NCI-H2029 (cell line): ENCODE measurements around the gene STMND1.

Source experiments
- DNase-seq: peaks from one replicate; lab custom pipeline; 2025; lab: John Stamatoyannopoulos, UW

Gene STMND1

DNA sequence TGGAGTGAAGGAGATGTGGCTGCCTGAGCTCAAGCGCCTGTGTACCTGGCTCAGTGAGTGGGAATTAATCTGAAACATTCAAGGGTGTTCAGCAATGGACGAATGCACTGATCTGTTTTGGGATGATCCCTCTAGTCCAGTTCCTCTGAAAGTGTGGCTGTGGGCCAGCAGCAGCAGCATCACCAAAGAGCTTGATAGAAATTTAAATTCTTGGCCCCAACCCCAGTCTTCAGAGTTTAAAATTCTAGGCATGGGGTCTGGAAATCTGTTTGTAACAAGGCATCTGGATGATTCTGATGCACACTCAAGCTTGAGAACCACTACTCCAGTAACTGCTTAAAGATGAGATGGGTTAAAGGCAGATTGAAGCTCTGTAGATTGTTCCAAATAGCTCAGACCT is 59.2 kb downstream of the STMND1 start:
- no peak for DNase-seq

- no peak for DNase-seq
Measured at GRCh38 chr6:17165383-17165782, 63.5 kb downstream of the STMND1 start.

DNA sequence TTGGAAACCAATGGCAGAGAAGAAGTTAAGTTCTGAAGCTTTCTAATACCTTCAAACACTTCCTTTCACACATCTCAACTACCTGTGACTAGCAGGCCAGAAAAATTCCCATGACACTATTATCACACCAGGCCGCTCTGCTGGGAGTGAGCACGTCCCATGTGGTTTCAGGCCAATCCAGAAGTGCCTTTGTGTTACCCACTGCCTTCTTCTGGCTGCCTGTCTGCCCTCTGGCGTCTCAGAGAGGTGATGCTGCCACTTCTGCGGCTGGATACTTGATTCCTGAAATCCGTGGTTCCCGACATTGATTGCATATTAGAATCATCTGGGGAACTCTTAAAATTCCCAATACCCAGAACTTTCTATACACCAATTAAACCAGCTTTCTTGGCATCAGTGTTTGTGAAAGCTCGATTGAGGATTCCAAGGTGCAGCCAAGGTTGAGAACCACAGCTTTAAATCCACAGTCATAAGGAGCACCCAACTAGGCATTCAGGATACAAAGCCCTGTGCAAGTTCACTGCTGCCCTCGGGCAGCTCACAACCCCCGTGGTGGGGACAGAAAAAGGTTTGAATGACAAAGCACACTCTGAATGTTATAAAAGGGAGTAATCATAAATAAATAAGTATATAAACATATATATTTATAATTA is 65.6 kb downstream of the STMND1 start:
- no peak for DNase-seq

DNA sequence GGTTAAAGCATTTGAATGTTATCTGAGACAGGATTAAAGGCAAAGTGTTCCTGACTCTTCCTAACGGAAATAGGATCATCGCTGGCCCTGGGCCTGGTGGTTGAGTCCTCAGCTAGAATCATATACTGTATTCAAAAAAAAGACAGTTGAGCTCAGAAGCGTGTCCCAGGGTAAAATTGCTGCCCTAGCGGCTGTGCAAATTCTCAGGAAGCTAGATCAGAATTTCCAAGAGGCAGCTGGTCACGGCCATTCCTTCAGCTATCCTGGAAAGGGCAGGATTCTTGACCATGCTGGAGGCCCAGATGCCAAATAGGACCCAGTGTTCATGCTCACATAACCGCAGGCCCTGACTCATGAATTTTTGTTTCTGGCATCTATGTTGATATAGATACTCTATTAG is 67.4 kb downstream of the STMND1 start:
- no peak for DNase-seq

DNA sequence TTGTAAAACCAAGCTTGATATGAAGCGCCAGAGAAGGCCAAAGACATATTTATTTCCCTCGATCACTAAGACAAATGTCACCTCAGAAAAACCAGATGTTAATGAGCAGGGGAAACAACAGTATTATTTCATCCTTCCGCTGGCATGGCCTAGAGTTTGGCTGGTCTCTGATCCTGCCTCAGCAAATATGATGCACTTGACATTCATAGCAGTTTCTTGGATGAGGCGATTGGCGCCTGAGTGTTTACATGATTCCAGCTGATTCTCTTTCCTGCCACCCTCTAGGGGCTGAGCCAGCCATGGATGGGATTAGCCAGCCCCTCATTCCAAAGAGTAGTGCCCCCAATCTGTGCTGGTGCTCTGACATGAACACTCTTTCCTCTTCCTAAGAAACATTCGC is 67.9 kb downstream of the STMND1 start:
- DNase-seq = no peak

GRCh38 chr6:17172836-17173470 is 71.1 kb downstream of the STMND1 start:
- DNase-seq = no peak

- DNase-seq = no peak
Measured at GRCh38 chr6:17178326-17178725, 76.5 kb downstream of the STMND1 start.

GRCh38 chr6:17178754-17179529 is 77.1 kb downstream of the STMND1 start:
- DNase-seq = no peak

GRCh38 chr6:17179530-17180073 is 77.8 kb downstream of the STMND1 start:
- DNase-seq = no peak
